HG02943 (cell line): ENCODE results near the gene CMIP.

Experiments used
- ATAC-seq: cut with Tn5 transposase; IDR thresholded peaks from one replicate; pipeline ENCODE4 v1.9.1; 2021; ENCODE audit warnings: mild to moderate bottlenecking, low read depth, moderate library complexity; ENCODE audit not compliant: unreplicated experiment

CMIP gene

GRCh38 chr16:81592353-81592866, 147.8 kb downstream of the CMIP start:
- ATAC-seq = no peak

GRCh38 chr16:81593481-81593880, 148.9 kb downstream of the CMIP start:
- no peak for ATAC-seq

- ATAC-seq = no peak
Measured at GRCh38 chr16:81595629-81596292, 151.2 kb downstream of the CMIP start.

GRCh38 chr16:81597079-81597658, 152.6 kb downstream of the CMIP start:
- ATAC-seq = no peak

- ATAC-seq = no peak
Measured at GRCh38 chr16:81598083-81598482, 153.5 kb downstream of the CMIP start.

GRCh38 chr16:81599034-81599744, 154.6 kb downstream of the CMIP start:
- no peak for ATAC-seq

GRCh38 chr16:81600275-81600674, 155.7 kb downstream of the CMIP start:
- ATAC-seq = no peak

GRCh38 chr16:81601008-81601428, 156.4 kb downstream of the CMIP start:
- no peak for ATAC-seq

- ATAC-seq = no peak
Measured at GRCh38 chr16:81601601-81602255, 157.1 kb downstream of the CMIP start.

GRCh38 chr16:81602256-81602776, 157.7 kb downstream of the CMIP start:
- ATAC-seq = no peak

GRCh38 chr16:81602792-81603191, 158.2 kb downstream of the CMIP start:
- ATAC-seq = no peak

- no peak for ATAC-seq
Measured at GRCh38 chr16:81604960-81605383, 160.4 kb downstream of the CMIP start.

- ATAC-seq = no peak
Measured at GRCh38 chr16:81606039-81606438, 161.4 kb downstream of the CMIP start.

- no peak for ATAC-seq
Measured at GRCh38 chr16:81607006-81607405, 162.4 kb downstream of the CMIP start.

GRCh38 chr16:81607805-81608522, 163.4 kb downstream of the CMIP start:
- no peak for ATAC-seq

GRCh38 chr16:81608523-81609209, 164.1 kb downstream of the CMIP start:
- no peak for ATAC-seq

GRCh38 chr16:81609323-81609892, 164.8 kb downstream of the CMIP start:
- no peak for ATAC-seq

- ATAC-seq = no peak
Measured at GRCh38 chr16:81610144-81610842, 165.7 kb downstream of the CMIP start.

- ATAC-seq = no peak
Measured at GRCh38 chr16:81610936-81611335, 166.3 kb downstream of the CMIP start.
